Measurements from ENCODE around the gene EIF3I. TPM values are rescaled to one million over a fixed set of nuclear protein-coding genes. Genes with fewer than 3 reads are reported as not detected.

EIF3I gene
- total RNA-seq, 2 experiments from 2014 or later: 182 to 207 TPM

DNA sequence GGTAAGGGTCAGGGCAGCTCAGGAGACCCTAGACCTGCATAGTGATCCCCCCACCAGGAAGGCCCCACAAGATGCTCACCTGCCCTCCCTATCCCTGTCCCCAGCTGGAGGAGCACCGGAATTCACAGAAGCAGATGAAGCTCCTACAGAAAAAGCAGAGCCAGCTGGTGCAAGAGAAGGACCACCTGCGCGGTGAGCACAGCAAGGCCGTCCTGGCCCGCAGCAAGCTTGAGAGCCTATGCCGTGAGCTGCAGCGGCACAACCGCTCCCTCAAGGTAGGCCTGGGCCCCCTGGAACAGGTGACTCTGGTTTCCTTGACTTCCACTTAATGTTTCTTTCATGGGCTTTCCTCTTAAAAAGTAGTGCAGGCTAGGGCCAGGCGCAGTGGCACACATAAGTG is 34.4 kb upstream of the EIF3I start:
- peaks cover 4% of the 10 kb centered on the region; the same call in 1 of the 2 replicates for H4K20me1 ChIP-seq (ENCODE audit: insufficient read depth, low read length)
- H3K4me2 ChIP-seq (ENCODE audit: low read length): no peak overlapping the region
- H3K9me3 ChIP-seq (ENCODE audit: low read length): no peaks in the 10 kb centered on the region
- ChIA-PET POLR2A (no interaction called here), CTCF (ENCODE audit: unreplicated experiment) (no interaction called here)
- peaks cover 40% of the 10 kb centered on the region for H3K79me2 ChIP-seq (ENCODE audit: insufficient read depth, low read depth, low read length)
- TF ChIP-seq, protein P1, sequence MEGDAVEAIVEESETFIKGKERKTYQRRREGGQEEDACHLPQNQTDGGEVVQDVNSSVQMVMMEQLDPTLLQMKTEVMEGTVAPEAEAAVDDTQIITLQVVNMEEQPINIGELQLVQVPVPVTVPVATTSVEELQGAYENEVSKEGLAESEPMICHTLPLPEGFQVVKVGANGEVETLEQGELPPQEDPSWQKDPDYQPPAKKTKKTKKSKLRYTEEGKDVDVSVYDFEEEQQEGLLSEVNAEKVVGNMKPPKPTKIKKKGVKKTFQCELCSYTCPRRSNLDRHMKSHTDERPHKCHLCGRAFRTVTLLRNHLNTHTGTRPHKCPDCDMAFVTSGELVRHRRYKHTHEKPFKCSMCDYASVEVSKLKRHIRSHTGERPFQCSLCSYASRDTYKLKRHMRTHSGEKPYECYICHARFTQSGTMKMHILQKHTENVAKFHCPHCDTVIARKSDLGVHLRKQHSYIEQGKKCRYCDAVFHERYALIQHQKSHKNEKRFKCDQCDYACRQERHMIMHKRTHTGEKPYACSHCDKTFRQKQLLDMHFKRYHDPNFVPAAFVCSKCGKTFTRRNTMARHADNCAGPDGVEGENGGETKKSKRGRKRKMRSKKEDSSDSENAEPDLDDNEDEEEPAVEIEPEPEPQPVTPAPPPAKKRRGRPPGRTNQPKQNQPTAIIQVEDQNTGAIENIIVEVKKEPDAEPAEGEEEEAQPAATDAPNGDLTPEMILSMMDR (conservative IDR thresholded peaks at IDR 0.05; ENCODE audit: low read length): no peak
- no peak for TF ChIP-seq EZH2phosphoT487 (IDR thresholded peaks at IDR 0.05; ENCODE audit: borderline replicate concordance, low read depth, low read length)
- peaks cover 21% of the 10 kb centered on the region for H3K4me1 ChIP-seq (ENCODE audit: insufficient read depth, low read length, poor library complexity, severe bottlenecking)
- H2AFZ ChIP-seq (ENCODE audit: low read length): no peak overlapping the region
- H3K4me3 ChIP-seq (ENCODE audit: low read depth, low read length, poor library complexity, severe bottlenecking): no peak overlapping the region
- no peak overlapping the region for H3K27ac ChIP-seq (ENCODE audit: low read depth, low read length, poor library complexity, severe bottlenecking)
- intact Hi-C loops (cut with micrococcal nuclease; ENCODE audit: unreplicated experiment): no loop called here
- no TSS peak for BruUV-seq (replicated peaks)
- H3K36me3 ChIP-seq (ENCODE audit: insufficient read depth, low read length): peaks cover 93% of the 10 kb centered on the region
- H3K9me2 ChIP-seq (ENCODE audit: insufficient read depth, low read length): no peaks in the 10 kb centered on the region
- no peak for DNase-seq (ENCODE audit: low spot score)

DNA sequence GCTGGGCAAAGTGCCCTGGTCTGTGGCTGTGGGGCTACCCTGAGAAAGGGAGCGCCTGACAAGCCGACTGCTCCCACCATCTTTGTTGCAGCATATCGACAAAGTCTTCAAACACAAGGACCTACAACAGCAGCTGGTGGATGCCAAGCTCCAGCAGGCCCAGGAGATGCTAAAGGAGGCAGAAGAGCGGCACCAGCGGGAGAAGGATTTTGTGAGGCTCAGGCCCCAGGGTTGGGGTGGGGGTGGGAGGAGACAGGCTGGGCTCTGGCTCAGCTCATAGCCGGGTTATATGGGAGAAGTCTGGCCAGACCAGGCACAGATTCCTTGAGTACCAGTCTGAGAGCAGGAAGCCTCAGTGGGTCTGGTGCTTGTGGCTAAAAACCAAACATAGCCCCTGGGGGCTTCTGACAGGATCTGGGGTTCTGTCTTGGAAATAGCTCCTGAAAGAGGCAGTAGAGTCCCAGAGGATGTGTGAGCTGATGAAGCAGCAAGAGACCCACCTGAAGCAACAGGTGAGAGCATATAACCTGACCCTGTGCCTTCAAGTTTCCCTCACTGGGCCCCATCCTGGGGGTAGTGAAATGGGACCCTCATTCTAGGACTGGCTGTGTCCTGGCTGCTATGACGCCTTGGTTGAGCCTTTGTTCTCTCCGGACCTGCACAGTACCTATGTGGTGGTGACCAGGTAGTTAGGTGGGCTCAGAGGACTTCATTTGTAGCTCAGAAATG is 29.8 kb upstream of the EIF3I start:
- no TSS peak for BruUV-seq (replicated peaks)
- Histone ChIP-seq H3K9me2 (ENCODE audit: insufficient read depth, low read length) (no peaks in the 10 kb centered on the region), H3K9me3 (ENCODE audit: low read length) (no peaks in the 10 kb centered on the region), H3K4me3 (ENCODE audit: low read depth, low read length, poor library complexity, severe bottlenecking) (no peak overlapping the region), H2AFZ (ENCODE audit: low read length) (no peak overlapping the region), H4K20me1 (ENCODE audit: insufficient read depth, low read length) (no peaks in the 10 kb centered on the region), H3K79me2 (ENCODE audit: insufficient read depth, low read depth, low read length) (peaks cover 2% of the 10 kb centered on the region; the same call in 1 of the 2 replicates), H3K27ac (ENCODE audit: low read depth, low read length, poor library complexity, severe bottlenecking) (no peak overlapping the region), H3K36me3 (ENCODE audit: insufficient read depth, low read length) (peaks cover 100% of the 10 kb centered on the region), H3K4me2 (ENCODE audit: low read length) (no peak overlapping the region), H3K4me1 (ENCODE audit: insufficient read depth, low read length, poor library complexity, severe bottlenecking) (no peaks in the 10 kb centered on the region)
- ChIA-PET POLR2A (interaction anchor here (0.6 to 1.1 kb wide), 3 partner anchors 8 to 47 kb away, joined by 3 to 7 read pairs (median 3); partner anchors contain the start of gene CCDC28B), CTCF (ENCODE audit: unreplicated experiment) (no interaction called here)
- intact Hi-C loops (cut with micrococcal nuclease; ENCODE audit: unreplicated experiment): no loop called here
- DNase-seq (ENCODE audit: low spot score): no peak
- TF ChIP-seq, protein P1 (conservative IDR thresholded peaks at IDR 0.05; ENCODE audit: low read length): no peak
- no peak for TF ChIP-seq EZH2phosphoT487 (IDR thresholded peaks at IDR 0.05; ENCODE audit: borderline replicate concordance, low read depth, low read length)

DNA sequence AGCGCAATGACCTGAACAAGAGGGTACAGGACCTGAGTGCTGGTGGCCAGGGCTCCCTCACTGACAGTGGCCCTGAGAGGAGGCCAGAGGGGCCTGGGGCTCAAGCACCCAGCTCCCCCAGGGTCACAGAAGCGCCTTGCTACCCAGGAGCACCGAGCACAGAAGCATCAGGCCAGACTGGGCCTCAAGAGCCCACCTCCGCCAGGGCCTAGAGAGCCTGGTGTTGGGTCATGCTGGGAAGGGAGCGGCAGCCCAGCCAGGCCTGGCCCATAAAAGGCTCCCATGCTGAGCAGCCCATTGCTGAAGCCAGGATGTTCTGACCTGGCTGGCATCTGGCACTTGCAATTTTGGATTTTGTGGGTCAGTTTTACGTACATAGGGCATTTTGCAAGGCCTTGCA is 27.2 kb upstream of the EIF3I start:
- no peak for TF ChIP-seq EZH2phosphoT487 (IDR thresholded peaks at IDR 0.05; ENCODE audit: borderline replicate concordance, low read depth, low read length)
- TF ChIP-seq, protein P1 (conservative IDR thresholded peaks at IDR 0.05; ENCODE audit: low read length): no peak
- ChIA-PET CTCF (ENCODE audit: unreplicated experiment) (no interaction called here), POLR2A (interaction anchor here (1.1 kb wide), 1 partner anchor 16 kb away, joined by 3 read pairs; the partner anchor contains the start of gene TXLNA)
- H3K36me3 ChIP-seq (ENCODE audit: insufficient read depth, low read length): peaks cover 94% of the 10 kb centered on the region
- no peaks in the 10 kb centered on the region for H3K79me2 ChIP-seq (ENCODE audit: insufficient read depth, low read depth, low read length)
- no peaks in the 10 kb centered on the region for H3K9me2 ChIP-seq (ENCODE audit: insufficient read depth, low read length)
- no peak overlapping the region for H3K4me2 ChIP-seq (ENCODE audit: low read length)
- no peak overlapping the region for H3K4me3 ChIP-seq (ENCODE audit: low read depth, low read length, poor library complexity, severe bottlenecking)
- no peaks in the 10 kb centered on the region for H3K9me3 ChIP-seq (ENCODE audit: low read length)
- peaks cover 17% of the 10 kb centered on the region for H3K4me1 ChIP-seq (ENCODE audit: insufficient read depth, low read length, poor library complexity, severe bottlenecking)
- no TSS peak for BruUV-seq (replicated peaks)
- no peaks in the 10 kb centered on the region for H4K20me1 ChIP-seq (ENCODE audit: insufficient read depth, low read length)
- H3K27ac ChIP-seq (ENCODE audit: low read depth, low read length, poor library complexity, severe bottlenecking): no peak overlapping the region
- H2AFZ ChIP-seq (ENCODE audit: low read length): no peak overlapping the region
- intact Hi-C loops (cut with micrococcal nuclease; ENCODE audit: unreplicated experiment): no loop called here
- no peak for DNase-seq (ENCODE audit: low spot score)
